Colonic mucosa (tissue), 4 donors: ENCODE data around the gene BCL2L1. TPM values are rescaled to one million over a fixed set of nuclear protein-coding genes. Genes with fewer than 3 reads are reported as not detected.
A peak's percentile ranks its signal among the peaks of the same experiment; 100 is the strongest.

Source experiments
- DNase-seq: peaks from one replicate; pipeline ENCODE4 v3.0.0-alpha.2; 2020
- H3K27ac ChIP-seq: fragments of 200-600 bp; one replicate; pipeline ENCODE4 v1.8.0; 2021
- H3K27me3 ChIP-seq: fragments of 200-600 bp; one replicate; pipeline ENCODE4 v1.8.0; 2021
- H3K36me3 ChIP-seq: fragments of 200-600 bp; one replicate; pipeline ENCODE4 v1.8.0; 2021
- H3K4me1 ChIP-seq: fragments of 200-600 bp; one replicate; pipeline ENCODE4 v1.8.0; 2021; ENCODE audit warnings: mild to moderate bottlenecking
- H3K4me3 ChIP-seq: fragments of 200-600 bp; one replicate; pipeline ENCODE4 v1.8.0; 2021
- H3K9ac ChIP-seq, 2 donors: one replicate each; pipeline ENCODE4 v1.7.0; 2013; ENCODE audit warnings: control low read depth in 2 of 2, low read depth in 2 of 2, low read length in 2 of 2
- H3K9me3 ChIP-seq: fragments of 200-600 bp; one replicate; pipeline ENCODE4 v1.8.0; 2021
- intact Hi-C: fragments of 100-400 bp; cut with DNase I; formaldehyde crosslinking; loops from one replicate; pipeline ENCODE4 v1.14.1; 2022
- total RNA-seq, 2 donors: library from RNA; stranded (reverse); fragmentation: NEBNext Ultra II Directional in 1 of 2; extraction: Animal tissue kit (Norgen Biotek cat#: 25700) in 1 of 2; gene quantifications; one replicate each; pipeline ENCODE4 v1.2.1, GENCODE V29; 2021
- TF ChIP-seq, protein P1 (sequence below): fragments of 200-600 bp; IDR thresholded peaks from one replicate; pipeline ENCODE4 v1.8.0; 2022; ENCODE audit warnings: antibody characterized with exemption, mild to moderate bottlenecking
- donor health status: healthy.
- donor health status: DM: no; HTN: no; CAD: no.
- donor health status: DM: no; HTN: no; CAD: no.

BCL2L1 gene
- total RNA-seq, 2 donors from 2014 or later, result 55.9 to 59.4 TPM

DNA sequence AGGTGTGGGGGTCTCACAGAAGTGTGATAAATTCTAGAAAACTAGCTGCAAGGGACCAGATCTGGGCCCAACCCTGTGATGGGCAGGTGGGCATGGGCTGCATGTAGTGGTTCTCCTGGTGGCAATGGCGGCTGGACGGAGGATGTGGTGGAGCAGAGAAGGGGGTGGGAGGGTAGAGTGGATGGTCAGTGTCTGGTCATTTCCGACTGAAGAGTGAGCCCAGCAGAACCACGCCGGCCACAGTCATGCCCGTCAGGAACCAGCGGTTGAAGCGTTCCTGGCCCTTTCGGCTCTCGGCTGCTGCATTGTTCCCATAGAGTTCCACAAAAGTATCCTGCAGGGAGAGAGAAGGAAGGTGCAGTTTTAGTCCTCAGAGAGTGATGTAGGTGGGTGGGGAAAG lies 56.9 kb downstream of the BCL2L1 start:
- Histone ChIP-seq H3K27ac (peak overlapping the region; percentile 73), H3K4me1 (peaks cover 29% of the 10 kb centered on the region), H3K9ac (peak overlapping the region in 1 of 2 donors; percentile 85), H3K4me3 (no peak overlapping the region), H3K27me3 (no peaks in the 10 kb centered on the region), H3K9me3 (no peaks in the 10 kb centered on the region), H3K36me3 (no peaks in the 10 kb centered on the region)
- no peak for DNase-seq
- TF ChIP-seq, protein P1, sequence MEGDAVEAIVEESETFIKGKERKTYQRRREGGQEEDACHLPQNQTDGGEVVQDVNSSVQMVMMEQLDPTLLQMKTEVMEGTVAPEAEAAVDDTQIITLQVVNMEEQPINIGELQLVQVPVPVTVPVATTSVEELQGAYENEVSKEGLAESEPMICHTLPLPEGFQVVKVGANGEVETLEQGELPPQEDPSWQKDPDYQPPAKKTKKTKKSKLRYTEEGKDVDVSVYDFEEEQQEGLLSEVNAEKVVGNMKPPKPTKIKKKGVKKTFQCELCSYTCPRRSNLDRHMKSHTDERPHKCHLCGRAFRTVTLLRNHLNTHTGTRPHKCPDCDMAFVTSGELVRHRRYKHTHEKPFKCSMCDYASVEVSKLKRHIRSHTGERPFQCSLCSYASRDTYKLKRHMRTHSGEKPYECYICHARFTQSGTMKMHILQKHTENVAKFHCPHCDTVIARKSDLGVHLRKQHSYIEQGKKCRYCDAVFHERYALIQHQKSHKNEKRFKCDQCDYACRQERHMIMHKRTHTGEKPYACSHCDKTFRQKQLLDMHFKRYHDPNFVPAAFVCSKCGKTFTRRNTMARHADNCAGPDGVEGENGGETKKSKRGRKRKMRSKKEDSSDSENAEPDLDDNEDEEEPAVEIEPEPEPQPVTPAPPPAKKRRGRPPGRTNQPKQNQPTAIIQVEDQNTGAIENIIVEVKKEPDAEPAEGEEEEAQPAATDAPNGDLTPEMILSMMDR, result no peak
- intact Hi-C loops, result no loop called here

DNA sequence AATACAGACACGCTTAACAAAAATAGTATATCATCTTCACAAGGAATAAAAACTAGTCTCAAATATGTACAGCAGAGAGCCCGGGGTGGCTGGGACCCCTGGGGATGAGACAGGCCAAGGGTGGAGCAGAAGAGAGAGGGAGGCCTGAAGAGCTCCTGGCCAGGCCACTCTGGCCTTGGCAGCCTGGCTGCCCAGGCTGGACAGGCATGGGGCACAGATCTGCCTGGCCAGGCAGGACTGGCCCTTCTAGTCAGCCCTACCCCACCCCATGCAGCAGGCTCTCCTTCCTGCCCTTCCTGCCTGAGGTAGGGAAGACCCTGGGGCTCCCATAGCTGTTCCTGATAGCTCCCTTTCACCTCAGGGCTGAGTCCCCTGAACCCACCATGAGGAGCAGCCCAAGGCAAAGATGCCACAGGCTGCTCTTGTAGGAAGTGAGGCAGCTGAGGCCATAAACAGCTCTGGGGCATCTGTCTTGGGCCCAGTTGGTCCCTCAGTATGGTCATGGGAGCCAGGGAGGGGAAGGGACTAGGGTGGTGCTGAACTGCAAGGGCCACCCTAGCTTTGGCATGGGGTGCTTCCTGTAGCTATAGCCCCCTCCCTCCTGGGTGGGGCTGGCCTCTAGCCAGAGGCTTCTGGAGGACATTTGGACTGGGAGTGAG lies 57.8 kb downstream of the BCL2L1 start:
- peaks cover 21% of the 10 kb centered on the region for H3K4me1 ChIP-seq
- H3K4me3 ChIP-seq, result no peak overlapping the region
- H3K36me3 ChIP-seq, result no peaks in the 10 kb centered on the region
- intact Hi-C loops, result no loop called here
- H3K9ac ChIP-seq, result peak overlapping the region; percentile 45 to 85
- peak; percentile 59 for DNase-seq
- TF ChIP-seq, protein P1, result no peak
- H3K9me3 ChIP-seq, result no peaks in the 10 kb centered on the region
- H3K27me3 ChIP-seq, result no peaks in the 10 kb centered on the region
- H3K27ac ChIP-seq, result peak overlapping the region; percentile 73

DNA sequence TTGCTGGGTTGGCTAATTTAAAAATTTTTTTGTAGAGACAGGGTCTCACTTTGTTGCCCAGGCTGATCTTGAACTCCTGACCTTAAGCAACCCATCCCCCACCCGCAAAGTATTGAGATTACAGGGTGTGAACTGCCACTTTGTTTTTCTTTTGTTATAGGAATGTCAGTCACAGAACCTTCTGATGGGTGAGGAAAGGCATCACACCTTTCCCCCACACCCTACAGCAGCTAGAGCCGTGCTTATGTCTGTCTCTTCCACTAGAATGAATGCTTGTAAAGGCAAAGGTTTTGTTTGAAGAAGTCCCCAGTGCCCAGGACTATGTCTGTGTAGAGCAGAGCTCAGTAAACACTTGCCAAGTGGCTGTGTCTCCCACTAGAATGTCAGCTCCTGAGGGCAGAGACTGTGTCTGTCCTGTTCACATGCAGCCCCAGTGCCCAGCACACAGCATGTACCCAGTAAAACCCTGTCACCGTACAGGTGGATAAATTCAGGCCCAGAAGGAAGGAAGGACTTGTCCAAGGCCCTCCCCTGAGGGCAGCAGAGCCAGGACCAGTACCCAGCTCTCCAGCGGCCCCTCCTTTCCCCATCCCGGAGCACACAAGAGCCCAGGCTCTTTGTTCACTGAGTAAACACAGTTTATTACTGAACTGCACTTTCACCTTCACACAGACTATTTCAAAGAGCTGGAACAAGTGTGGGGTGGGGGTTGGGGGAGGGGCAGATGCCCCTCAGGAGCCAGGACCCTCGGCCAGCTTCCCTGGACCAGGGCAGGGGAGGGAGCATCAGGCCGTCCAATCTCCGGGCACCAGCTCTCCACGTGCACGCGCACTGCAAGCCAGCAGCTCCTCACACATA lies 58.6 kb downstream of the BCL2L1 start:
- H3K4me1 ChIP-seq, result peaks cover 21% of the 10 kb centered on the region
- peak overlapping the region in 1 of 2 donors; percentile 85 for H3K9ac ChIP-seq
- intact Hi-C loops, result no loop called here
- no peaks in the 10 kb centered on the region for H3K36me3 ChIP-seq
- TF ChIP-seq, protein P1, result no peak
- H3K27me3 ChIP-seq, result no peaks in the 10 kb centered on the region
- H3K4me3 ChIP-seq, result no peak overlapping the region
- no peaks in the 10 kb centered on the region for H3K9me3 ChIP-seq
- peak; percentile 77 for DNase-seq
- peak overlapping the region; percentile 73 for H3K27ac ChIP-seq

DNA sequence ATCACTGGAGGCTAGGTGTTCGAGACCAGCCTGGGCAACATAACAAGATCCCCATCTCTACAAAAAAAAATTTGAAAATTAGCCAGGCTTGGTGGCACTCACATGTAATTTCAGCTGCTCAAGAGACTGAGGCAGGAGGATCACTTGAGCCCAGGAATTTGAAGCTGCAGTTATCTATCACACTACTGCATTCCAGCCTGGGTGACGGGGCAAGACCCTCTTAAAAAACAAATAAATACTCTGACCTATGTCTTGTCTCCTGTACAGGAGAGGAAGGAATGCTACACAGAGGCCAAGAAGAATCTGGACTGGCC lies 59.2 kb downstream of the BCL2L1 start:
- Histone ChIP-seq H3K4me3 (no peak overlapping the region), H3K36me3 (no peaks in the 10 kb centered on the region), H3K4me1 (peaks cover 21% of the 10 kb centered on the region), H3K9me3 (no peaks in the 10 kb centered on the region), H3K9ac (peak overlapping the region in 1 of 2 donors; percentile 85), H3K27ac (peak overlapping the region; percentile 73), H3K27me3 (no peaks in the 10 kb centered on the region)
- intact Hi-C loops, result no loop called here
- DNase-seq, result no peak
- TF ChIP-seq, protein P1, result no peak

DNA sequence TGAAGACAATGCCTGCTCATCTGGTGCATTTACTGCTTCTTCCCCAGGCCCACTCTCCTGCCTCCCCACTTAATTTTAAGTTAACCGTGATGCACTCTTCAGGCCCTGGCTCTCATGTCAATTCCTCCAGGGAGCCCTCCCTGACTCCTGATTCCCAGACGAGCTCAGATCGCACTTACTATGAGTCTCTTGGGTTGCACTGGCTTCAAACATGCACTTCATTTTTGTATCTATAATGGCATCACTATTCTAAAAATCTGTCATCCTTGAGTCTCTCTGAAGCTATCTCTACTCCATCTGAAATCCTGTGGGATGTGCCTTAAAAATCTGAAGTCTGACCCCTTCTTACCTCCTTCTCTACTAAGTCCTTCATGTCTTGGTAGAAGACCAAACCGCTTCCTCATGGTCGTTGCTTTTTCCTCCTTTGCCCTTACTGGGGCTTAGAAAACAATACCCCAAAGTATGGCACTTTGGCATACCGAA lies 60.3 kb downstream of the BCL2L1 start:
- TF ChIP-seq, protein P1, result no peak
- peak overlapping the region in 1 of 2 donors; percentile 75 for H3K9ac ChIP-seq
- peaks cover 21% of the 10 kb centered on the region for H3K4me1 ChIP-seq
- no peaks in the 10 kb centered on the region for H3K9me3 ChIP-seq
- no peaks in the 10 kb centered on the region for H3K36me3 ChIP-seq
- H3K27me3 ChIP-seq, result no peaks in the 10 kb centered on the region
- intact Hi-C loops, result no loop called here
- peak overlapping the region; percentile 56 for H3K27ac ChIP-seq
- DNase-seq, result no peak
- H3K4me3 ChIP-seq, result no peak overlapping the region
